Posterior vena cava (tissue), 2 donors: ENCODE data around the gene TBP. TPM values are rescaled to one million over a fixed set of nuclear protein-coding genes. Genes with fewer than 3 reads are reported as not detected.
"Not testable (repeated sequence)": the region's sequence is repeated elsewhere in the genome, so short reads cannot be mapped to it uniquely, and the experiment has no call there.

Experiments
- DNase-seq: peaks from one replicate; pipeline ENCODE4 v3.0.0-alpha.2; 2020; ENCODE audit warnings: low spot score
- intact Hi-C, 2 donors: fragments of 100-400 bp; cut with DNase I; formaldehyde crosslinking; loops; one replicate each; pipeline versions ENCODE4 v1.14.1 to v1.14.2; 2022 to 2023
- long read RNA-seq, 2 donors: library from polyadenylated mRNA; unstranded; transcript quantifications; one replicate each; pipeline ENCODE4 v2.0.0, GENCODE V29; 2020 to 2021
- total RNA-seq, 2 donors: library from RNA; stranded (reverse); fragmentation: NEBNext Ultra II Directional; extraction: Animal tissue kit (Norgen Biotek cat#: 25700); gene quantifications; one replicate each; pipeline ENCODE4 v1.2.1, GENCODE V29; 2021
- donor health status: DM: yes; HTN: yes; CAD: no.
- donor health status: DM: yes; HTN: yes; CAD: no.

Gene TBP
- total RNA-seq = 10 to 100 TPM in 1 of 2 donors, 1 to 10 TPM in 1; 9.7 to 13.1 TPM
- long read RNA-seq, donor 1, partial matches to known transcripts = 2 of 3 reads
- long read RNA-seq, donor 1, other reads (novel, unspliced or antisense) = 0 of 3 reads
- long read RNA-seq, donor 2, transcript TBP-202 (8 exons, 1,903 nt) = major isoform, 6 of 11 reads
- long read RNA-seq, donor 2, partial matches to known transcripts = 4 of 11 reads
- long read RNA-seq, donor 2, other reads (novel, unspliced or antisense) = 0 of 11 reads

DNA sequence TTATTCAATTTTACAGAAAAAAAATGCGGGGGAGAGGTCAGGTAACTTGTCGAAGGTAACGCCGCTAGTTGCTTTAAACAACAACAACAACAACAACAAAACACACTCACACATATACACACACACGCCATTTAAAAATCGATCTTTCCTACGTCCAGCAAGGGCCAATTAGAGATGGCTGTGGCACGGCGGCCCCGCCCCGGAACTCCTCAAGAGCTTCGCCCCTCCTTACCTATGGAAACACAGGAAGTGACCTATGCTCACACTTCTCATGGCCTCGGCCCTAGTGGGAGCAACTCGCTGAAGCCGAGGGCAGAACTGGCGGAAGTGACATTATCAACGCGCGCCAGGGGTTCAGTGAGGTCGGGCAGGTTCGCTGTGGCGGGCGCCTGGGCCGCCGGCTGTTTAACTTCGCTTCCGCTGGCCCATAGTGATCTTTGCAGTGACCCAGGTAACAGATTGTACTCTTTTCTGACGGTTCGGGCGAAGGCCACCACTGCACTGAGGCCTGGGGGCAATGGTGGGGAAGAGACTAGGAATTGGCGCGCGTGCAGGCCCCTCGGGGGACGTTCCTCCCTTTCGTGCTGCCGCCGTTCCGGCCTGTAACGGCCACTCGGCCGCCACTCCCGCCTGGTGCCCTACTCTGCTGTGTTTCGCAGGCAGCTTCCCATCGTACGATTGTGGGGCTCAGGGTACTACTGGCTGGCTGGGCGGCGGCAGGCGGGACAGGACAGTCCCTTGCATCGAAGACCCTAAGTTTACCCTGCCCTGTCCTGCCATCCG, at the start of gene TBP:
Gene TBP (plus strand): TSS at position 357 of the 783 bp plus-strand sequence. CDS start 2,661 bp downstream, outside the sequence.
- DNase-seq = peak; percentile 99
- intact Hi-C loops = no loop called here

DNA sequence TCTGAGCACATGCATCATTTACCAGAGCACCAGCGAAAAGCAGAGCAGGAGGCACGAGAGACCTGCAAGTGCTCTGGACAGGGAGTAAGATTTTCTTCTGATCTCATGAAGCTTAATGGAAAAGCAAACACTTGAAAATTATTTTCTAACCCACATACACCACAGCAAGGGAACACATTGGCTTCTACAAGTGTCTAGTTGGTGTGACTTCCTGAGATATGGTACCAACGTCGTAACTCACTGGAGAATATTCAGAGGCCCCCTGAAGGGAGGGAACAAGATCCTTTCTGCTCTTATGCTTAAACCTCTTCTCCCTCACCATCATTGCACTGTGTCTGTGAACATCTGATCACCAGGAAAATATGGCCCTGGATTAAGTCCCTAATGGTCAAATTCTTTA, 49.7 kb upstream of the TBP start:
- intact Hi-C loops = no loop called here
- no peak for DNase-seq

DNA sequence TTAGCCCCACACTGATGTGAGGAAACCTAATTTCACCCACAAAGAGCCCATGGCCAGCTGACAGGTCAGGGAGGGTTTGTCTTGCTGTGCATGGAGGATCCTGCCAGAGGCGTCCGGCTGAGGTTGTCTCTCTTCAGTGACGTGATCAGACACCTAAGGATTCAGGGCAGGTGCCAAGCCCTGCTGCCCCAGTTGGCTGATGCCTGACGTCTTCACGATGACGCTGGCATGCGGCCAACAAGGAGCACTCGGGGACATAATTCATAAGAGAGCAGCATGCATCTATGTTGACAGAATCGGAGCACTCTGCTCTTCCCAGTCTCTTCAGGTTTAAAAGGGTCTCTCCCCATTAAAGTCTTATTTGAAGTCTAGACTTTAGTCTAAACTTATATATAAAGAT, 48.9 kb upstream of the TBP start:
- intact Hi-C loops = no loop called here
- DNase-seq = no peak

DNA sequence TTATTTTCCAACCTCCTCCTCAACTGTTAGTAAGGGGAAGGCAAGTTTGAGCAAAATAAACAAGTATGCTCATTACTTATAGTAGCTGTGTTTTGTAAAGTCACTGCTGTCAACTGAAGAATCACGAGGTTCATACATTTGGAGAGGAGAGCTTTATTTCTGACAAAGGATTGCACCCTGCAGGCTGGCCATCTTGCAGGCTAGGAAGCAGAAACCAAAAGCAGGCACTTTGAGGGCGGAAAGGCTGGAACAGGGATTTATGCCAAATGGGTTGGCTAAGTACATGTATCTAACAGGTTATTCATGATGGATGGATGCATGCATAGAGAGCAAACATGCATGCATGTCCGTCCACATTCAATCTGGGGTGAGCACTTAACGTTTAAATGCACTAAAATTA, 47.7 kb upstream of the TBP start:
- no peak for DNase-seq
- intact Hi-C loops = no loop called here

DNA sequence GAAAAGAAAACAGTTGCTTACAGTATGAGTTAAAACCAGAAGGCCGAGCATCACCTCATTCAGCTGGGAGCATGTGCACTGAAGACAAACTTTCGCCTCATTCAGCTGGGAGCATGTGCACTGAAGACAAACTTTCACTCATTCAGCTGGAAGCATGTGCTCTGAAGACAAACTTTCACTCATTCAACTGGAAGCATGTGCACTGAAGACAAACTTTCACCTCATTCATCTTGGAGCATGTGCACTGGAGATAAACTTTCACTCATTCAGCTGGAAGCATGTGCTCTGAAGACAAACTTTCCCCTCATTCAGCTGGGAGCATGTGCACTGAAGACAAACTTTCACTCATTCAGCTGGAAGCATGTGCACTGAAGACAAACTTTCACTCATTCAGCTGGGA, 46.4 kb upstream of the TBP start:
- DNase-seq, intact Hi-C loops: not testable (repeated sequence)

DNA sequence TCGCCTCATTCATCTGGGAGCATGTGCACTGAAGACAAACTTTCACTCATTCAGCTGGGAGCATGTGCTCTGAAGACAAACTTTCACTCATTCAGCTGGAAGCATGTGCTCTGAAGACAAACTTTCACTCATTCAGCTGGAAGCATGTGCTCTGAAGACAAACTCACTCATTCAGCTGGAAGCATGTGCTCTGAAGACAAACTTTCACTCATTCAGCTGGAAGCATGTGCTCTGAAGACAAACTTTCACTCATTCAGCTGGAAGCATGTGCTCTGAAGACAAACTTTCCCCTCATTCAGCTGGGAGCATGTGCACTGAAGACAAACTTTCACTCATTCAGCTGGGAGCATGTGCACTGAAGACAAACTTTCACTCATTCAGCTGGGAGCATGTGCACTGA, 45.9 kb upstream of the TBP start:
- DNase-seq, intact Hi-C loops: not testable (repeated sequence)

DNA sequence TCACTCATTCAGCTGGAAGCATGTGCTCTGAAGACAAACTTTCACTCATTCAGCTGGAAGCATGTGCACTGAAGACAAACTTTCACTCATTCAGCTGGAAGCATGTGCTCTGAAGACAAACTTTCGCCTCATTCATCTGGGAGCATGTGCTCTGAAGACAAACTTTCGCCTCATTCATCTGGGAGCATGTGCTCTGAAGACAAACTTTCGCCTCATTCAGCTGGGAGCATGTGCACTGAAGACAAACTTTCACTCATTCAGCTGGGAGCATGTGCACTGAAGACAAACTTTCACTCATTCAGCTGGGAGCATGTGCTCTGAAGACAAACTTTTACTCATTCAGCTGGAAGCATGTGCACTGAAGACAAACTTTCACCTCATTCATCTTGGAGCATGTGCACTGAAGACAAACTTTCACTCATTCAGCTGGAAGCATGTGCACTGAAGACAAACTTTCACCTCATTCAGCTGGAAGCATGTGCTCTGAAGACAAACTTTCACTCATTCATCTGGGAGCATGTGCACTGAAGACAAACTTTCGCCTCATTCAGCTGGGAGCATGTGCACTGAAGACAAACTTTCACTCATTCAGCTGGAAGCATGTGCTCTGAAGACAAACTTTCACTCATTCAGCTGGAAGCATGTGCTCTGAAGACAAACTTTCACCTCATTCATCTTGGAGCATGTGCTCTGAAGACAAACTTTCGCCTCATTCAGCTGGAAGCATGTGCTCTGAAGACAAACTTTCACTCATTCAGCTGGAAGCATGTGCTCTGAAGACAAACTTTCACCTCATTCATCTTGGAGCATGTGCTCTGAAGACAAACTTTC, 45.1 kb upstream of the TBP start:
- intact Hi-C loops = not testable (repeated sequence)

DNA sequence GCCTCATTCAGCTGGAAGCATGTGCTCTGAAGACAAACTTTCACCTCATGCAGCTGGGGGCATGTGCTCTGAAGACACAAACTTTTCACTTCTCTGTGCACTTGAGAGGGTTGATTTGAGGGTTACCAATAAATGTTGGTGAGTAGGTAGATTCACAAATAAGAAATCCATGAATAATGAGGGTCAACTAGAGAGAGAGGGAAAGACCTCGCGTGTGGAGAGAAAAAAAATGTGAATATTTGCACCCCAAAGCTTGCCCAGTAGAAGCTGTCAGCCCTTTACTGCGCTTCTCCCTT, 44.5 kb upstream of the TBP start:
- intact Hi-C loops = no loop called here
- no peak for DNase-seq

More for the DNA sequence above, 45.1 kb upstream of the TBP start:
- DNase-seq = not testable (repeated sequence)

DNA sequence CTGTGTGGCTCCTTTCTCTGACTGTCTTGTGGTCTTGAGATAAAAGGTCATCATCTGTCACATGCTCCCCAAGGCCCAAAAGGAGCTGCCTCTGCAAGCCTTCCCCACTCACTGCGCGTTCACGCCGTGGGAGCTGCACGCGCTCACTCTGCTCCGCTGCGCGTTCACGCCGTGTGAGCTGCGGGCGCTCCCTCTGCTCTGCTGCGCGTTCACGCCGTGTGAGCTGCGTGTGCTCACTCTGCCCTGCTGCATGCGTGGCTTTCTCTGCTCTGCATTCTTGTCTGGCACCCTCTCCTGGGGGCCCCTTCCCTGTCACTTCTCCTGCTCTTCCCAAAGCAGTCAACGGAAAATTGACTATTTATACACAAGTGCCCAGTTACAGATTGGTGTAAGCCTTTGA, 43.5 kb upstream of the TBP start:
- no peak for DNase-seq
- intact Hi-C loops = no loop called here

DNA sequence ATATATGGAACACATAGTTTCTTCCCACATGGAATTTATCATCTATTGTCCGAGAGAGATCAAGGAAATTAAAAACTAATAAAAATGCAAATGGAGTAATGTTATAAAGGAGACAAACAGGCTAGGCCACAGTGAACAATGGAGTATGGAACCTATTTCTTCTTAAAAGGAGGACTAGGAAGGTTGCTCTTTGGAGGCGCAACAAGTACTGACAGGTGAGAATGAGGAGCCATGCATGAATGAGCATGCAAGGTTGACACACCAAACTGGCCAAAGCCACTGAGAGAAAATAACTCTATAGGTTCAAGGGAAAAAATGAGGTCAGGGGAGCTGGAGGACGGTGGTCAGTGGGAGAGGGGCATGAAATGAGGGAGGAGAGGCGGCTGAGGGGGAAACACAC, 41.9 kb upstream of the TBP start:
- intact Hi-C loops = no loop called here
- no peak for DNase-seq

DNA sequence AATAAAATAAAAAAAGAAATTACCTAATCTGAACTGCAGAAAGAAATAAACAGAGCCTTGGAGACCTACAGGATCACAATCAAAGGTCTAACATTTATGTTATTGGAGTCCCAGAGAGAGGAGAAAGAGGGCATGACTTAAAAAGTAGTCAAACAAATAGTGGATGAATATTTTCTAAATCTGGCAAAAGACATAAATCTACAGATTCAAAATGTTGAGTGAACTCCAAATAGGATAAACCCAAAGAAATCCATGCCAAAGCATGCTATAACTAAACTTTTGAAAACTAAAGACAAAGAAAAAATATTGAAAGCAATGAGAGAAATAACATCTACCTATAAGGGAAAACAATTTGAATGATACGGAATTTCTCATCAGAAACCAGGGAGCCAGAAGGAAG, 39.3 kb upstream of the TBP start:
- intact Hi-C loops = no loop called here
- DNase-seq = no peak

DNA sequence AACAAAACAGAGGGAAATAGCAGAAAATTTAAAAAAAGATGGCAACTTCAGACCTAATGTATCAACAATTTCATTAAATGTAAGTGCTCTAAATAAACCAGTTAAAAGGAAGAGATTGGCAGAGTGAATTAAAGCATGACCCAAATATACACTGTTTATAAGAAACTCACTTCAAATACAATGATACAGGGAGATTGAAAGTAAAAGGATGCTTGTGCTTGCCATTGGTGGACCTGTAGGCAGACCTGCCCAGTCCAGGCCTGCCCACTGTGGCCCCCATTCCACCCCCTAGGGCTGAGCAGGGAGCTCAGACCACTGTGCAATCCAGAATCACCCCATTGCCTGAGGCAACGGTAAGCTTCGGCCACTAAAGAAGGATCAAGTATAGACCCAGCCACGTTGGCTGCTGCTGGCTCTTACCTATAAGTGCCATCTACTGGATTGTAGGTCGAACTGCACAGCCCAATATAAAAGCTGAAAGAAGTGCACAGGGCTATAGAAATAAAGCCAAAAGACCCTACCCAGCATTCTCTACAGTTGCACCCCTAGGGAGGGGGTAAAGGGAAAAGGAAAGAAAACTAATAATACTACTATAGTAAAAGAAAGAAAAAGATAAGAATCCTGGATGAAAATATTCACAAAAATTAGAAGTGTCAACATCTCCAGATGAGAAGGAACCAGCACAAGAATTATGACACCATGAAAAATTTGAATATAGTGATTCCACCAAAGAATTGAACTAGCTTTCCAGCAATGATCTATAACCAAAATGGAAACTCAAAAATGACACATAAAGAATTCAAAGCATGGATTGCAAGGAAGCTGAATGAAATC, 37.2 kb upstream of the TBP start:
- intact Hi-C loops = no loop called here
- no peak for DNase-seq

DNA sequence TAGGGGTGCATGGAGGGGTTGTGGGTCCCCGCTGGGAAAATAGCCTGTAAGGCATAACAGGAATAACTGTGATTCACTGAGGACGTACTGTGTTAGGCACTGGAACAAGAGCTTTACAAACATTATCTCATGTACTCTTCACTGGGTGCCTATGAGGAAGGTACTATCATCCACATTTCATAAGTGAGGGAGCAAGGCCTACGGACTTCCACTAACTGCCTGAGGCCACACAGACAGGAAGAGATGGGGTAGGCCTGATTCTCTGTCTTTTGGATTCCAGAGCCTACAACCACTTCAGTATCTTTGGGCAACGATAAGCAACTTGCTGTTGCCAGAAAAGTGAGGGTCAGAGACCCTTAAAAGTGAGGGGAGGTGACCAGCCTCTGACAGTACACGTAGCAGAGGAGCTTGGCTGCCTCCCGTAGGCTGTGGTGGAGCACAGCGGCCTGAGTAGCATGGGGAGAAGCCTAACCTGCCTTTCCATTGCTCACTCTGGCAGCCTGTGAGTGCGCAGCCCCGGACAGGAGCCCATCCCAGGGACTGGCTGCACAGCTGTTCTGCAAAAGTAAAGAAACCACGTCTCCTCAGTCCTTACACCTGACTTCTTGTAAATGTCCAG, 31.5 kb upstream of the TBP start:
- DNase-seq = no peak
- intact Hi-C loops = no loop called here

DNA sequence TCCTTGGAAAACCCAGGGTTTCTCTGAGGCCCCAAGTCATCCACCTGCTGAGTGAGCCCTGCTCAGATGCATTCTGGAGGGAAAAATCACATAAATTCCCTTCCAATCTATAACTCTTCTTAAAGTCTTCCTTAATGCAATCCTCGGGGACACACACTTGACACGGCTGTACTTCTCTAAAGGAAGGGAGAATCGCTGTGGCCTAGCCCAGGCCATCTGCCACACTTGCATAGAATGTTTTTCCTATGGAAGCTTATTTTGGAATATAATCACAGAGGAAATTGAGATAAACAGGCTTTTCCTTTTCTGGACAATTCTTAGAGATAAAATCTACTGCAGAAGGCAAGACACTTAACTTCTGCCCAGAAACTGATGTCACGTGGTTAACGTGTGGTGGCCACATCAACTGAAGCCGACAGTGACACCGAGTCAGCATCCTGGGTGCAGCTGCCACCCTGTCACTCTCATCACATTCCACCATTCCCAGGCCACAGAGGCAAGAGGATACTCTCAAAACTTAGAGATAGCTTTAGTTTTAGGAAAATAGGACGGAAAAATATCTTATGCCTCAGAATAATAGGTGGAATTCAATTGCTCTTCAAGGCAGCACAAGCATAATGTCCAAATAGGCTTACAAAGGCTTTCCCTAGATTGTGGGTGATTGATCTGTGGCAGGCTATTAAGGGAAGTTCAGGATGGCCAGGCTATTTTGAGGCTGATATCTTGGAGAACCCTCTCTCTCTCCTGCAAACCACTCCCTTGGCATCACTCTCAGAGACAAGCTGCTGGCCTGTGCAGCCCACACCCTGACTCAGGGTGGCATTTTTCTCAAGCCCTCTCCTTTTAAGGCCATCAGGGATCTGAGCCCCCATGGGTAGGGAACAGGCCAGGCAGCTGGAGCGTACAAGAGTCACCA, 30.7 kb upstream of the TBP start:
- DNase-seq = no peak
- intact Hi-C loops = no loop called here

DNA sequence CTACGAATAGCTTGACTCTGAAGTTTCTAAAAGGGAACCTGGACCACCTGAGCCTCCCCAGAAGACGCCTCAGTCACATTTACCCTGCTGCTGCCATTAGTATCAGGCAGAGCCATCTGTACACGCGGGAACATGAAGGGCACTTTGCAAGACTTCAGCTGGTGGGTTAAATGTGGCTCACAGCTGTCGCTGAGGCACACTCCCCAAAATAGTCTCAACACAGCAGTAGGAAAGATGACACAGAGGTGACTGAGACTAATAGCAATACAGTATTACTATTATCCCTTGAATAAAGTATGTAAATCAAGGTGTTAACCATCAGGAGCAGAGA, 30.0 kb upstream of the TBP start:
- DNase-seq = no peak
- intact Hi-C loops = no loop called here

DNA sequence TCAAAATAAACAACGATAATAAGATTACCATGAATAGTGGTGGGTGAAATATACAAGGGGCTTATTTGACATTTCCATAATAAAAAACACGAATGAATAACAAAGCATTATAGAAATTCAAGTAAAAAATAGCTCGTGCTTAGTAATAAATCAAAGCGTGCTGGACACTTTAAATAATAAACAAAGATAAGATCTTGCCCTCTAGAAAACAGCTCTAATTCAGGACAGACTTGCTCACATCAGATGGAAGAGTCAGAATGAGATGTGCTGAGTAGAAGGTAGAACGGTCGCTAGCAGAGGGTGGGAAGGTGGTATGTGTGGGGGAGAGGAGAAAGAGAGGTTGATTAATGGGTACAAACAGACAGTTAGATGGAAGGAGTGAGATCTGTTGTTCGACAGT, 28.4 kb upstream of the TBP start:
- intact Hi-C loops = no loop called here
- DNase-seq = no peak

DNA sequence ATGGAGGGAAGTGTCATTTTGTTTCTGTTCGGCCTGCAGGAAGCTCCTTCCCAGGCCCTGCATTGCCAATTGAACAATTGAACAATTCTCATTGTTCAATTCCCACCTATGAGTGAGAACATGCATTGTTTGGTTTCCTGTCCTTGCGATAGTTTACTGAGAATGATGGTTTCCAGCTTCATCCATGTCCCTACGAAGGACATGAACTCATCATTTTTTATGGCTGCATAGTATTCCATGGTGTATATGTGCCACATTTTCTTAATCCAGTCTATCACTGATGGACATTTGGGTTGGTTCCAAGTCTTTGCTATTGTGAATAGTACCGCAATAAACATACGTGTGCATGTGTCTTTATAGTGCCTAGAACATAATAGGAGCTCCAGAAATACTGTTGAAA, 26.2 kb upstream of the TBP start:
- DNase-seq, intact Hi-C loops: not testable (repeated sequence)

DNA sequence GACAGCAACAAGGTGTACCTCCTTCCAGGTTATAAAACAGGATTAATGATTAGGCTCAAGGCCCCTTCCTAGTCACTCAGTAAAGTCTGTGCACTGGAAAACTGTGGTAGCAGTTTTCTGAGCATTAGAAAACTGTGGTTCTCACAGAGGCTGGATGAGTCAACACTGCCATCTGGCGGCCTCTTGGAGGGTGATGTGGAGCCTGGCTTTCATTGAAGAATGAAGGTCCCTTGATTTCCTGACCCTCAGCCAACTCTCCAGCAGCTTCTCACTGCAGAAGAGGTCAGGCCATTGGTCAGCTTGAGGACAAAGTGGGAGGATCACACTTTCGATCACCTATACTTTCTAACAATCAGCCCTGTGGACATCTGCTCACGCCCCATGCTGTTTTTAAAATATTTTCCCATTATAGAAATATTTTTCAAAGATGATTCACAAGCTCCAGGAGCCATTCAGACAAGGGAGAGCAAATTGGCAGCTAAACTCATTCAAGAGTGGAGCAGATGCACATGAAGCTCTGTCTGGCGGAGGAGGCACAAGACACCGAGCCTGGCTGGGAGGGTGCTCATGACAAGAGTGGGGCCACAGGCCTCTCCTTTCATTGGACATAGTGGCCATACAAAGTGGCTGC, 24.2 kb upstream of the TBP start:
- peak; percentile 93 for DNase-seq

More for the DNA sequence above, 24.2 kb upstream of the TBP start:
- intact Hi-C loops = loop anchor here in 1 of 2 donors (5.0 kb wide), 1 partner anchor 743 kb away; no protein-coding TSS in a partner anchor
